RWPE2 (cell line): ENCODE results near the gene PTPRQ.
A peak's percentile ranks its signal among the peaks of the same experiment; 100 is the strongest.

ENCODE experiments used
- ATAC-seq: fragments of 200-7000 bp; cut with Tn5 transposase; 3 replicates; pipeline ENCODE4 v1.9.1; 2021; ENCODE audit warnings: low read depth
- DNase-seq: peaks from one replicate; pipeline ENCODE4 v3.0.0-alpha.2; 2020; ENCODE audit warnings: low spot score
- H3K27ac ChIP-seq: fragments of 450-650 bp; 2 replicates; pipeline ENCODE4 v1.5.1; 2017; ENCODE audit warnings: mild to moderate bottlenecking; ENCODE audit not compliant: poor library complexity, severe bottlenecking
- H3K27me3 ChIP-seq: fragments of 250-450 bp; sonication (Bioruptor Pico); 2 replicates; pipeline ENCODE4 v1.5.1; 2021; ENCODE audit warnings: mild to moderate bottlenecking, moderate library complexity; ENCODE audit not compliant: insufficient read depth, poor library complexity, severe bottlenecking
- H3K36me3 ChIP-seq: fragments of 250-450 bp; sonication (Bioruptor Pico); 2 replicates; pipeline ENCODE4 v1.5.1; 2020; ENCODE audit warnings: low read depth, mild to moderate bottlenecking, moderate library complexity
- H3K4me1 ChIP-seq: fragments of 250-450 bp; sonication (Bioruptor Pico); 2 replicates; pipeline ENCODE4 v1.5.1; 2021; ENCODE audit warnings: mild to moderate bottlenecking, moderate library complexity; ENCODE audit not compliant: insufficient read depth, poor library complexity, severe bottlenecking
- H3K4me3 ChIP-seq: fragments of 250-450 bp; sonication (Bioruptor Pico); 2 replicates; pipeline ENCODE4 v1.5.1; 2021; ENCODE audit warnings: mild to moderate bottlenecking, moderate library complexity; ENCODE audit not compliant: severe bottlenecking
- H3K9me3 ChIP-seq: fragments of 250-450 bp; sonication (Bioruptor Pico); 2 replicates; pipeline ENCODE4 v1.5.1; 2021; ENCODE audit warnings: mild to moderate bottlenecking, moderate library complexity; ENCODE audit not compliant: severe bottlenecking
- CTCF ChIP-seq: fragments of 450-650 bp; IDR thresholded peaks from one replicate; pipeline ENCODE4 v1.5.1; 2017; ENCODE audit warnings: mild to moderate bottlenecking, moderate library complexity; ENCODE audit not compliant: poor library complexity, severe bottlenecking

The PTPRQ gene

GRCh38 chr12:80406253-80406652 is 37.8 kb upstream of the PTPRQ start:
- ATAC-seq = no peak
- H3K4me1 ChIP-seq = no peaks in the 10 kb centered on the region

GRCh38 chr12:80411787-80412186 is 32.2 kb upstream of the PTPRQ start:
- DNase-seq = no peak
- no peaks in the 10 kb centered on the region for H3K9me3 ChIP-seq
- TF ChIP-seq CTCF = no peak
- H3K36me3 ChIP-seq = no peaks in the 10 kb centered on the region
- H3K27ac ChIP-seq = no peak overlapping the region
- H3K4me1 ChIP-seq = no peaks in the 10 kb centered on the region
- no peak for ATAC-seq
- H3K27me3 ChIP-seq = no peaks in the 10 kb centered on the region
- H3K4me3 ChIP-seq = no peak overlapping the region

More at GRCh38 chr12:80406253-80406652, 37.8 kb upstream of the PTPRQ start:
- H3K36me3 ChIP-seq = no peaks in the 10 kb centered on the region
- H3K27me3 ChIP-seq = peaks cover 10% of the 10 kb centered on the region
- no peak overlapping the region for H3K4me3 ChIP-seq
- no peak overlapping the region for H3K27ac ChIP-seq
- no peaks in the 10 kb centered on the region for H3K9me3 ChIP-seq
- no peak for TF ChIP-seq CTCF
- DNase-seq = no peak

GRCh38 chr12:80412343-80412953 is 31.6 kb upstream of the PTPRQ start:
- no peak overlapping the region for H3K27ac ChIP-seq
- no peaks in the 10 kb centered on the region for H3K27me3 ChIP-seq
- no peaks in the 10 kb centered on the region for H3K9me3 ChIP-seq
- H3K36me3 ChIP-seq = no peaks in the 10 kb centered on the region
- no peaks in the 10 kb centered on the region for H3K4me1 ChIP-seq
- no peak overlapping the region for H3K4me3 ChIP-seq
- DNase-seq = no peak
- ATAC-seq = peak; percentile 65; the same call in 1 of the 3 replicates
- TF ChIP-seq CTCF = peak; percentile 91

GRCh38 chr12:80413462-80413861 is 30.6 kb upstream of the PTPRQ start:
- Histone ChIP-seq H3K27me3 (peaks cover 3% of the 10 kb centered on the region), H3K9me3 (no peaks in the 10 kb centered on the region), H3K36me3 (no peaks in the 10 kb centered on the region), H3K4me3 (no peak overlapping the region), H3K4me1 (no peaks in the 10 kb centered on the region), H3K27ac (no peak overlapping the region)
- no peak for TF ChIP-seq CTCF
- DNase-seq = no peak
- ATAC-seq = no peak

- no peaks in the 10 kb centered on the region for H3K36me3 ChIP-seq
- DNase-seq (no peak), ATAC-seq (no peak)
- no peaks in the 10 kb centered on the region for H3K9me3 ChIP-seq
- no peak overlapping the region for H3K27ac ChIP-seq
- TF ChIP-seq CTCF = no peak
- no peaks in the 10 kb centered on the region for H3K4me1 ChIP-seq
- peaks cover 3% of the 10 kb centered on the region for H3K27me3 ChIP-seq
- H3K4me3 ChIP-seq = no peak overlapping the region
These were observed 28.6 kb upstream of the PTPRQ start for GRCh38 chr12:80415466-80415865.
